SU-DHL-6 (cell line): ENCODE measurements around the gene TMEM11.

ENCODE experiments used
- H2AFZ ChIP-seq: fragments of 200-600 bp; sonication (generic); 2 replicates; pipeline ENCODE4 v1.6.1; 2014; ENCODE audit warnings: low read depth, mild to moderate bottlenecking, moderate library complexity, mixed read lengths, antibody characterized with exemption, low read length; ENCODE audit not compliant: severe bottlenecking
- H3F3A ChIP-seq: fragments of 200-600 bp; shearing (Covaris generic); 2 replicates; pipeline ENCODE4 v1.6.0; 2016; ENCODE audit warnings: antibody characterized with exemption, mild to moderate bottlenecking; ENCODE audit not compliant: insufficient read depth
- H3K27ac ChIP-seq: fragments of 200-600 bp; sonication (generic); 2 replicates; pipeline ENCODE4 v1.5.1; 2016; ENCODE audit warnings: low read depth, mild to moderate bottlenecking, low read length, moderate library complexity, mixed read lengths
- H3K27me3 ChIP-seq: fragments of 200-600 bp; sonication (generic), shearing (Covaris generic); 2 replicates; pipeline ENCODE4 v1.6.0; 2014; ENCODE audit warnings: mild to moderate bottlenecking, low read length
- H3K36me3 ChIP-seq: fragments of 200-600 bp; sonication (generic); 2 replicates; pipeline ENCODE4 v1.6.1; 2014; ENCODE audit warnings: mild to moderate bottlenecking, low read length, mixed read lengths
- H3K4me2 ChIP-seq: fragments of 300-600, 200-600 bp; shearing (Covaris generic), sonication (generic); 2 replicates; pipeline ENCODE4 v1.6.0; 2014; ENCODE audit warnings: low read length, low read depth, mild to moderate bottlenecking; ENCODE audit not compliant: poor library complexity, severe bottlenecking
- H3K4me3 ChIP-seq: fragments of 200-600 bp; sonication (generic); 2 replicates; pipeline ENCODE4 v1.5.1; 2014; ENCODE audit warnings: antibody characterized with exemption, low read length, mild to moderate bottlenecking, mixed read lengths; ENCODE audit not compliant: insufficient read depth, poor library complexity, severe bottlenecking
- H3K79me2 ChIP-seq: fragments of 200-600 bp; sonication (generic); 2 replicates; pipeline ENCODE4 v1.6.1; 2014; ENCODE audit warnings: mild to moderate bottlenecking, low read length, moderate library complexity; ENCODE audit not compliant: insufficient read depth
- H3K9ac ChIP-seq: fragments of 200-600 bp; sonication (generic); 2 replicates; pipeline ENCODE4 v1.7.0; 2014; ENCODE audit warnings: mild to moderate bottlenecking, low read length
- H3K9me2 ChIP-seq: fragments of 200-600 bp; sonication (generic); replicated peaks from 2 replicates; pipeline ENCODE4 v1.6.1; 2014; ENCODE audit warnings: low read length; ENCODE audit not compliant: insufficient read depth
- H3K9me3 ChIP-seq: fragments of 200-600 bp; sonication (generic); 2 replicates; pipeline ENCODE4 v1.6.1; 2014; ENCODE audit warnings: low read length, mixed read lengths; ENCODE audit not compliant: insufficient read depth
- H4K20me1 ChIP-seq: fragments of 200-600 bp; sonication (generic); 2 replicates; pipeline ENCODE4 v1.6.1; 2014; ENCODE audit warnings: low read depth, mild to moderate bottlenecking, antibody characterized with exemption, low read length, moderate library complexity, mixed read lengths
- EZH2phosphoT487 ChIP-seq: fragments of 200-600 bp; sonication (generic), shearing (Covaris generic); conservative IDR thresholded peaks from 2 replicates; pipeline ENCODE4 v1.6.1; 2018; ENCODE audit warnings: mild to moderate bottlenecking, antibody characterized with exemption, low read length, moderate library complexity, mixed read lengths
- TF ChIP-seq, protein P1 (sequence below): fragments of 200-600 bp; sonication (generic); IDR thresholded peaks from one replicate; pipeline ENCODE4 v1.5.1; 2017; ENCODE audit warnings: antibody characterized with exemption, mild to moderate bottlenecking, low read length, moderate library complexity; ENCODE audit not compliant: insufficient read depth, poor library complexity, severe bottlenecking

The TMEM11 gene

DNA sequence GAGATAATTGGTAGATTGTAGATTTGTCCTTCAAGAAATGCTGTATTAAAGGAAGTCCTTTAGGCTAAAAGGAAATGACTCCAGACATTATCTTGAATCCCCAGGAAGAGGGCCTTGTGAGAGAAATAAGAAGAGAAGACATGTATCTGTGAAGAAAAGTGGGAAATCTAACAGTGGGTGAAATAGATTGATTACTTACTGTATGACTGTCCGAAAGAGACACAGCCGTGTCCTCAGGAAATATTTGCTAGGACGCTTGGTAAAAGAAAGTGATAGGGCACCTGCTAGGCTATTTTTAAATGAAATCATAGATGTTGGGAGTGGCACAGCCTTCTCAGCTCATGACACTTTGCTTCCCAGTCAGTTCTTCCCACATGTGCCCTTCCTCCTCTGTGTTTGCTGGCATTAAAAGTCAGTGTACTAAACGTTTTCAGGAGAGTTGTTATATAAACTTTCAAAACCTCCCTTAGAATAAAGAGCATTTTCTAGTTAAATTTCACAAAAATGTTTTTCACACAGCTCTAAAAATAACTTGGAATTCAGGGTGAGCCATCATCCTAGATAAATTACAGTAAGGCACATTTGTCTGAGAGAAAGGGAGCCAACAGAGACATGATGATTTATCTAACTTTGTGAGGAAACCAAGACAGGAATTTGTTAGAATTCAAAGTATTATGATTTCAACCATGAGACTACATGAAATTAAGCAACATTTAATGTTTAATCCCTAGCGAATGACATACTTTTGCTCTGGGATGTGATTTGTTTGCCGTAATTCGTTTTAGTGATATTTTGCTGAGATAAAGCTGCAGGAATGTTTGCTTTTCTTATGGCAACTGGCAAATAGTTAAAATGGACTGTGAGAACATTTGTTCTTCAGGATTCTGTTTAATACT, 52.2 kb downstream of the TMEM11 start:
- no peak overlapping the region for H2AFZ ChIP-seq
- no peaks in the 10 kb centered on the region for H3K36me3 ChIP-seq
- H3F3A ChIP-seq, result no peaks in the 10 kb centered on the region
- no peak overlapping the region for H3K27ac ChIP-seq
- no peak overlapping the region for H3K4me2 ChIP-seq
- H3K79me2 ChIP-seq, result no peaks in the 10 kb centered on the region
- no peak overlapping the region for H3K9ac ChIP-seq
- H3K9me3 ChIP-seq, result no peaks in the 10 kb centered on the region
- H3K4me3 ChIP-seq, result no peak overlapping the region
- TF ChIP-seq, protein P1, sequence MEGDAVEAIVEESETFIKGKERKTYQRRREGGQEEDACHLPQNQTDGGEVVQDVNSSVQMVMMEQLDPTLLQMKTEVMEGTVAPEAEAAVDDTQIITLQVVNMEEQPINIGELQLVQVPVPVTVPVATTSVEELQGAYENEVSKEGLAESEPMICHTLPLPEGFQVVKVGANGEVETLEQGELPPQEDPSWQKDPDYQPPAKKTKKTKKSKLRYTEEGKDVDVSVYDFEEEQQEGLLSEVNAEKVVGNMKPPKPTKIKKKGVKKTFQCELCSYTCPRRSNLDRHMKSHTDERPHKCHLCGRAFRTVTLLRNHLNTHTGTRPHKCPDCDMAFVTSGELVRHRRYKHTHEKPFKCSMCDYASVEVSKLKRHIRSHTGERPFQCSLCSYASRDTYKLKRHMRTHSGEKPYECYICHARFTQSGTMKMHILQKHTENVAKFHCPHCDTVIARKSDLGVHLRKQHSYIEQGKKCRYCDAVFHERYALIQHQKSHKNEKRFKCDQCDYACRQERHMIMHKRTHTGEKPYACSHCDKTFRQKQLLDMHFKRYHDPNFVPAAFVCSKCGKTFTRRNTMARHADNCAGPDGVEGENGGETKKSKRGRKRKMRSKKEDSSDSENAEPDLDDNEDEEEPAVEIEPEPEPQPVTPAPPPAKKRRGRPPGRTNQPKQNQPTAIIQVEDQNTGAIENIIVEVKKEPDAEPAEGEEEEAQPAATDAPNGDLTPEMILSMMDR, result no peak
- TF ChIP-seq EZH2phosphoT487, result no peak
- no peaks in the 10 kb centered on the region for H3K27me3 ChIP-seq
- no peaks in the 10 kb centered on the region for H4K20me1 ChIP-seq
- no peaks in the 10 kb centered on the region for H3K9me2 ChIP-seq

- H3K9me3 ChIP-seq, result no peaks in the 10 kb centered on the region
- no peak overlapping the region for H3K4me2 ChIP-seq
- no peaks in the 10 kb centered on the region for H4K20me1 ChIP-seq
- H3K4me3 ChIP-seq, result no peak overlapping the region
- no peak for TF ChIP-seq EZH2phosphoT487
- TF ChIP-seq, protein P1, result no peak
- no peaks in the 10 kb centered on the region for H3F3A ChIP-seq
- no peaks in the 10 kb centered on the region for H3K79me2 ChIP-seq
- no peaks in the 10 kb centered on the region for H3K27me3 ChIP-seq
- H2AFZ ChIP-seq, result no peak overlapping the region
- H3K9ac ChIP-seq, result no peak overlapping the region
- H3K27ac ChIP-seq, result no peak overlapping the region
- no peaks in the 10 kb centered on the region for H3K36me3 ChIP-seq
- no peaks in the 10 kb centered on the region for H3K9me2 ChIP-seq
These were observed 53.6 kb downstream of the TMEM11 start for GRCh38 chr17:21160401-21160800.

DNA sequence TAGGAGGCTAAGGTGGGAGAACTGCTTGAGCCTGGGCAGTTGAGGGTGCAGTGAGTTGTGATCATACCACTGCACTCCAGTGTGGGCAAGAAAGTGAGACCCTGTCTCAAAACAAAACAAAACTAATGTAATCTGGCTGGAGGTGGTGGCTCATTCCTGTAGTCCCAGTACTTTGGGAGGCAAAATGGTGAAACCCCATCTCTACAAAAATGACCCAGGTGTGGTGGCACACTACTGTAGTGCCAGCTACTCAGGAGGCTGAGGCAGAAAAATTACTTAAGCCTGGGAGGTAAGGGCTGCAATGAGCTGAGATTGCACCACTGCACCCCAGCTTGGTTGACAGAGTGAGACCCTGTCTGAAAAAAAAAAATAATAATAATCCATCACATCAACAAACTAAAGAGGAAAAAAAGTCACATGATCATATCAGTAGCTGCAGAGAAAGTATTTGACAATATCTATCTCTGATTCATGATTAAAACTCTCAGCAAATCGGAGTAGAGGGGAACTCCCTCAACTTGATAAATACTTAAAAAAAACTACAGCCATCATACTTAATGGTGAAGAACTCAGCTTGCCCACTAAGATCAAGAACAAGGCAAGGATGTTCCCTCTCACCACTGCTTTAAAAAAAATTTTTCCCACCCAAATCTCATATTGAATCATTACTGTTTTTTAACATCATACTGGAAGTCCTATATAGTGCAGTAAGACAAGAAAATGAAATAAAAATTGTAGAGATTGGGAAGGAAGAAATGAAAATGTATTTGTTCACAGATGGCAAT, 56.2 kb downstream of the TMEM11 start:
- TF ChIP-seq, protein P1, result no peak
- TF ChIP-seq EZH2phosphoT487, result no peak
- Histone ChIP-seq H3K9ac (no peak overlapping the region), H3K36me3 (no peaks in the 10 kb centered on the region), H3K9me2 (no peaks in the 10 kb centered on the region), H3K27ac (no peak overlapping the region), H3K4me3 (no peak overlapping the region), H2AFZ (no peak overlapping the region), H3K4me2 (no peak overlapping the region), H3F3A (no peaks in the 10 kb centered on the region), H3K79me2 (no peaks in the 10 kb centered on the region), H4K20me1 (no peaks in the 10 kb centered on the region), H3K27me3 (no peaks in the 10 kb centered on the region), H3K9me3 (0 out of 2 replicates have a peak, but pooled peaks cover 4% of the 10 kb centered on the region)
